SH-SY5Y (cell line): ENCODE results near the gene EVX1.

Experiments
- GATA2 ChIP-seq: IDR thresholded peaks from 2 replicates; pipeline ENCODE4 v1.6.1; 2011; ENCODE audit warnings: mild to moderate bottlenecking, low read depth, low read length
- GATA3 ChIP-seq: IDR thresholded peaks from 2 replicates; pipeline ENCODE4 v1.6.1; 2011; ENCODE audit warnings: low read depth, mild to moderate bottlenecking, low read length, moderate library complexity

- TF ChIP-seq GATA2, result no peak
- TF ChIP-seq GATA3, result no peak
Observed at GRCh38 chr7:27194686-27195379, 47.8 kb upstream of the EVX1 start.
